HG03159 (cell line): ENCODE measurements around the gene C1orf87.
"Not testable (repeated sequence)": the region's sequence is repeated elsewhere in the genome, so short reads cannot be mapped to it uniquely, and the experiment has no call there.

Experiments used
- ATAC-seq: cut with Tn5 transposase; IDR thresholded peaks from one replicate; pipeline ENCODE4 v1.9.1; 2021; ENCODE audit warnings: mild to moderate bottlenecking, moderate library complexity; ENCODE audit not compliant: unreplicated experiment

C1orf87 gene

DNA sequence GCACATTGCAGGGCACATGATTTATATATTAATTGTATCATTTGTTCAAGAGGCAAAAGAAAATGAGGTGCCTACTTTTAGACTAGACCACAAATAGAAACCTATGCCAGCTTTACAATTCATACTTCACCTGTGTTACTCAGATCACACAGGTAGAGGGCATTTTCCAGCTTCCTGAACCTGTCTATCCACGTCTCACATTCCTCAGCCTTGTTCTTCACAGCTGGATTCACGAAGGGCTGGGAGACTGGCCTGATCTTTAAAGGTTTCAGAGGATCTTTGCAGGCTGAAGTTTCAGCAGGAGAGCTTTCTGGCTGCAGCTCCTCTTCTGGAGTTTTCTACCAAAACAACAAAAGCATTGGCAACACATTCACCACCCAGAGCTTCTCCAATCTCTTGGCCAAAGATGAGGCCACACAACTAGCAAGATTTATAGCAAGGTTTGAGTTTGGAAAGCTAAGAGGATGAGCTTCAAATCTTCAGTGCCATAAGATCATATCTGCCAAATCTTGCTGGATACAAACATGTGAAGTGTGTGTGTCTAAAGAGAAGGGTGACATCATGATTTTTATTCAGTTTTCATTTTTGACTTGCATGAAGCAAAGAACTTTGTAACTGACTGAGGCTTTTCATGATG, 76.0 kb downstream of the C1orf87 start:
- ATAC-seq = no peak

DNA sequence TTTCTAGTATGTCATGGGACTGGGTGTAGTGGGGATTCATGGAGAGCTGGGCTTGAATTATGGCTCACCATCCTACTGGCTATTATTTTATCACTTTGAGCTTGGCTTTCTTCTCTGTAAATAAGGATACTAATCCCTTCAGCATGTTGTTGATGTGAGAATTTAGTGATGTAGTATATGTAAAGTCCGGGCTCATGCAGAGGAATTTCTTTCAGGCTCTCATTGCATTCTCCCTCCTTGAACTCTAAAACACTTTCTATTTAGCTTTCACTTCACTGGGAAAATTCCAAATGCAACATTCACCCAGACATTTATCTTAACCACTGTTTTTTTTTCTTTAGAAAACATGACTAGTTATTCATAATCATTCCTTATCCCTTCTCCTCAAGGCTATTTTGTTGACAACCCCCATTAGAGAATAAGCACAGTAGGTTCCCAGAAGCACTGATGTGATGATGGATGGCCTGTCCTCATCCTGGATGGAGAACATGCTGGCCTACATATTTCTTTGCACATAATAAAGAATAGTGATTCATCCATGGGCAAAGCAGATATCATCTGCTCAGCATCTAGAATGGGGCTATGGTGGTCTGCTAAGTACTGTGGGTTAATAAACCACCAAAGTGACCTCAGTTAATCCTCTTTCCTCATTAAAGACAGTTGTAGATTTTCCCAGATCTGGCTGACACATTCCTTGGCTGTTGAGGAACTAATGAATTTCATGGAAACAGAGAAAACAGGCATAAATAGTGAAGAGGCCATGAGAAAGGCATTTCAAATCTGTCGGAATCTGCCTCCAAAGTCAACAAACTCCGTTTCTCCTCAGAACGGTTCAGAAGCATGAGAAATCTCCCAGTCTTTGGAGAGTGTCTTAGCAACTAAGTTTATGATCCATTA, 79.0 kb downstream of the C1orf87 start:
- ATAC-seq = no peak

- no peak for ATAC-seq
Measured at GRCh38 chr1:59992040-59992820, 81.3 kb downstream of the C1orf87 start.

GRCh38 chr1:59990470-59990869, 83.1 kb downstream of the C1orf87 start:
- ATAC-seq = no peak

DNA sequence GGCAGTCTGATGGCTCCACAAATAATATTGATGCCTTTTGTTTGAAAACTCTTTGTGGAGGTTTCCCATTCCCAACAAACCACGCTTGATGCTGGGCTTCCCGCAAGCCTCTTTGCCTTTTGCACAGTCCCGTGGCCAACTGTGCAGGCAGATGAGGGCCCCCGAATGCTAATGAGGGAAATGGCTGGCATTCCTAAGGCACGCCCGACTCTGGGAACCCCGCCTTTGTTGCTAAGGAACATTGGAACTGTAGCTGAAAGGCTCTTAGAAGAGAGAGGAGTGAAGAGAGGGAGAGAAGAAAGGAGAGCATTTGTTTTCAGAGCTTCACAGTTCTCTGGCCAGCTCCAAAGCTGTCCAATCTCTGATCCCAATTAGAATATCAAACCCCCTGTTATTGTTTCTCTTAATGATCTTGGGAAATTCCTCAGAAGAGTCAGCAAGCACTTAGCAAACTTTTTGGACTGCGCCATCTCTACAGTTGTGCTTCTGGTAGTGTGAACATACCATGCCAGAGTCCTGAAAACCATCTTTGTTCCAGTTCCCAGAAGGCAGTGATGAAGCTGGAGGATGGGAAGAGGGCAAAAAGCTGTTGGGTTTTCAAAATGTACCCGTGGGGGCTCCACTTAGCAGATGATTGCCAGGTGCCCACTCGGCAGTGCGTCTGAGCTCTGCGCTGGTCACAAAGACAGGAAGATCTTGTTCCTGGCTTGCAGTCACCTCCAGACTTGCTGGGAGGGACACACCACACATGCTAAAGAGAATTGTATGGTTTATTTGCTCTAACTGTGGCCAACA, 86.9 kb downstream of the C1orf87 start:
- ATAC-seq = no peak

- no peak for ATAC-seq
Measured at GRCh38 chr1:59985911-59986515, 87.6 kb downstream of the C1orf87 start.

- ATAC-seq = no peak
Measured at GRCh38 chr1:59979666-59980065, 93.9 kb downstream of the C1orf87 start.

GRCh38 chr1:59978511-59978910, 95.1 kb downstream of the C1orf87 start:
- no peak for ATAC-seq

GRCh38 chr1:59978026-59978425, 95.5 kb downstream of the C1orf87 start:
- ATAC-seq = no peak

DNA sequence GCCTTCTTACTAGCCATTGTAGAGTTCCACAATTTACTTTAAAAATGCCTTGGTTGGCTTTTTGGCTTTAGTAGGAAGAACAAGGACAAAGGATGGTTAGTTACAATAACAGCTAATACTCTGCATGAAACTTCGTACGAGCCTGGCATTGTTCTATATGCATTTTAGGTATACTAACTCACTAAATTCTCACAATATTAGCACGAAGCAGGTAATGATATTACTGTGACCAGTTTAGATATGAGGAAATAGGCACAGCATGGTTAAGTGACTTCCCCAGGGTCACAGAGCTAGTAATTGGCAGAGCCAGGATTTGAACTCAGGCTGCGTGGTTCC, 96.5 kb downstream of the C1orf87 start:
- ATAC-seq = no peak

DNA sequence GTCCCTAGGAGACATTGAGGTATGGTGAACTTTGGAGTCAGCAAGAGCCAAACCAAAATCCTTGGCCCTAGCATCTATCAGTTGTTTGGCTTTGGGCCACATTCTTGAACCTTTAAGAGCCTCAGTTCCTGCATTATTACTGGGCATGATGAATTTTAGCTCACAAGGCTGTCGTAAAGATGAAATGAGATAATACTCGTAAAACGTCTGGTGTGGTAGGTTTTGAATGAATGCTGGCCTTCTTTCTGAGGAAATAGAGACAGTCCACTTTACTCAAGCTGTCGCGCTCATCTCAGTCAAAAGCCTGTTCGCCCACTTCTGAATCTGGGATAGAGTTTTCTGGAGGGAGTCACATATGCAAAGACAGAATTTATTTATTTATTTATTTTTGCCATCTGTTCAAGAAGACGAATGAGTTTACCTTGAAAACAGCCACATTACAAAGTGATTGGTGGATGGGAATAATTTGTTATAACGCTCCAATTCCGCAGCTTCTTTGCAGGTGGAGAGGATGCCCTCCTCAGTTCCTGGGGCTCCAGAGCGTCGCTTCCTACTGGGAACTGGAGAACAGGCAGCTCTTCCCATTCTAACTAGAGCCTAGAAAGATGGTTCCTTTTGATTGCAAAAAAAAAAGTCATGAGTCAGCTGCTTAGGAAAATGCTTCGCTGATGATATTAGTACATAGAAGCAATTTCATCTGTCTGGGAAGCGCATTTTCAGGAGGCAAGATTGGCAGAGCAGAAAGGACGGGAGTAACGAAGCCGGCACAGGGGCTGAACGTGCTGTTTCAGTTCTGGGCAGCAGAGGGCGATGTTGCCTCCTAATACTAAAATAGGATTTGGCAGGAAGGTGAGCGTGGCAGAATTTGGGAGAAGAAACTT, 97.1 kb downstream of the C1orf87 start:
- peak; percentile 67 for ATAC-seq

DNA sequence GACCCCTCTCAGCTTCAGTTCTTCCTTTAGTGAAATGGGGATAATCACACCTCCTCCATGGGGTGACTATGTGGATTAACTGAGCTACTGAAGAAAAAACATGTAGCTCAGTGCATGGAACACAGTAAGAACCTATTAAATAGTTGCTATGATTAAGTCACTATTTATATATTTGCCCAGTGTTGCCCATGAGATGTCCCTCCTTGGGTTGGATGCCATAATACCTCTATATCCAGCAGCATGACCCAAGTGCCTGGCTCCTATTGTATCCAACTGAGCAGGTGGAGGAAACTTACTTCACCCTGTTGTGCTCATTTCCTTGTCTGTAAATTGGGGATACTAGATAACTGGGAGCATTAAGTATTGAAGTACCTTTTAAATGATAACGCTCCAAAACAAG, 99.9 kb downstream of the C1orf87 start:
- no peak for ATAC-seq

- no peak for ATAC-seq
Measured at GRCh38 chr1:59972216-59972927, 101.2 kb downstream of the C1orf87 start.

DNA sequence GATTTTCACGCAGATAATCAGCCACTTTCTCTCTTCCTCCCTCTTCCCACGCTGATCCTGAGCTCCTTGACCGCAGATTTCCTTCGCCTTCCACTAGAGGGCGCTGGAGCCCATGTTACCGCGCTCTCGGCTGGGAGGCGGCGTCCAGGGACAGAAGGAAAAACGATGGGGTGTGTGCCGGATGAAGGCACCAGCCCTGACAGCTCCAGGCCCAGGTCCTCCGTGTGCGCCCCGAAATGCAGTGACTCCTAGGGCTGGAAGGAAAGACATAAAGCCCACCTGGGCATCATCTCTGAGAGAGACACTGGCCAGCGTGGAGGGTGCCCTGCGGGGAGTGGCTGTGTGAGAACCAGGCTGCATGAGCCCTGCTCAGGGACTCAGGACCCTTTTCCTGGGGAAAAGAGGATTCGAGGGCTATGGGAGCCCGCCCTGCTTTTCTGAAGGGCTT, 102.1 kb downstream of the C1orf87 start:
- peak; percentile 71 for ATAC-seq

DNA sequence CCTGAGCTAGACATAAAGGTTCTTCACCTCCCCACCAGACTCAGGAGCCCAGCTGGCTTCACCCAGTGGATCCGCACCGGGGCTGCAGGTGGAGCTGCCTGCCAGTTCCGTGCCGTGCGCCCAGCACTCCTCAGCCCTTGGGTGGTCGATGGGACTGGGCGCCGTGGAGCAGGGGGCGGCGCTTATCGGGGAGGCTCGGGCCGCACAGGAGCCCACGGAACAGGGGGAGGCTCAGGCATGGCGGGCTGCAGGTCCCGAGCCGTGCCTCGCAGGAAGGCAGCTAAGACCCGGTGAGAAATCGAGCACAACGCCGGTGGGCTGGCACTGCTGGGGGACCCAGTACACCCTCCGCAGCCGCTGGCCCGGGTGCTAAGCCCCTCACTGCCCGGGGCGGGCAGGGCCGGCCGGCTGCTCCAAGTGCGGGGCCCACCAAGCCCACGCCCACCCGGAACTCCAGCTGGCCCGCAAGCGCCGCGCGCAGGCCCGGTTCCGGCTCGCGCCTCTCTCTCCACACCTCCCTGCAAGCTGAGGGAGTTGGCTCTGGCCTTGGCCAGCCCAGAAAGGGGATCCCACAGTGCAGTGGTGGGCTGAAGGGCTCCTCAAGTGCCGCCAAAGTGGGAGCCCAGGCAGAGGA, 103.9 kb downstream of the C1orf87 start:
- ATAC-seq = not testable (repeated sequence)

DNA sequence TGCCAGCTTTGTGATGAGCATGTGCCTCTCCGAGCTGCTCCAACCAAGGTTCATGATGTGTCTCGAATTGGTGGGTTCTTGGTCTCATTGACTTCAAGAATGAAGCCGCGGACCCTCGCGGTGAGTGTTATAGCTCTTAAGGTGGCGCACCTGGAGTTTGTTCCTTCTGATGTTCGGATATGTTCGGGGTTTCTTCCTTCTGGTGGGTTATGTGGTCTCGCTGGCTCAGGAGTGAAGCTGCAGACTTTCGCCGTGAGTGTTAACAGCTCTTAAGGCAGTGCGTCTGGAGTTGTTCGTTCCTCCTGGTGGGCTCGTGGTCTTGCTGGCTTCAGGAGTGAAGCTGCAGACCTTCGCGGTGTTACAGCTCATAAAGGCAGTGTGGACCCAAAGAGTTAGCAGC, 104.8 kb downstream of the C1orf87 start:
- not testable (repeated sequence) for ATAC-seq

DNA sequence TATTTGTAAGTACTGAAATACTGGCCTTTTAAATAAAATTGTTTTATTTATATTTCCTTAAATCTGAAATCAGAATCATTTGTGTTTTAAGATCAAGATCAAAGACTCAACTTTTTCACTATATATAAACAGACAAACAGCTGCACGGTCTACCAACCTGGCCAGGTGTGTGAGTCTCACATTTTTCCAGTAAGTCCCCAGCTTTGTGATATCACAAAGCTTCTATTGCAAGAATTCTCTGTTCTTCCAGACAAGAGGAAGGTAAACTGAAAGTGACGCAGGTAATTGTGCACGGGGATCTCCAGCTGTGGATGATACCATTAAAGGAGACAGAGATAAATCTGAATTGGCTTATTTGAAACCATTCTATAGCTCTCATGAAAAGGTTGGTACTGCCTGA, 105.8 kb downstream of the C1orf87 start:
- ATAC-seq = no peak

DNA sequence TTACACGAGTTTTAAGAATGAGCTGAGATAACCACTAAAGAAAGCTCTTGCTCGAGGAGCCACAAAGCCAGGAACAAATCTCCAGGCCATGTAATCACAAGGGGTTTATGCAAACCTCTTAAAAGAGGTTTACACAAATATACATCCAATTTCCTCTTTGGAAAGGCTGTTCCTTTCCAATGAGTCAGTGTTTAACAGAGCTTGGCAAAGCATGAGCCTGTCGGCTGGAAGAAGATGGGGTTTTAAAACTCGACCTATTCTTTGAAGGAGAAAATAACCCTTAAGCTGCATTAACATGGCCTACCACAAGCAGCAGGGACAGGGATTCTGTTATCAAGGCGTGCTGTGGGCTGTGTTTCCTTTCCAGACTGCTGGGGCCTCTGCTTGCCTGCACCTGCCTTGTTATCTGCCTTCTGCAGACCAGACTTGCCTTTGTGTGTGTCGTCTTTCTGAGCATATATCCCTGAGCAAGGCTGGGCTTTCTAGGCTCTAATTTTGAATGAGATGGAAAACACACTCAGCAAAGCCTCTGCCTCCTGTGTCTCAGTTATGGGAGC, 106.4 kb downstream of the C1orf87 start:
- ATAC-seq = no peak
